GM19193 (cell line): ENCODE results near the gene POU3F1.
A peak's percentile ranks its signal among the peaks of the same experiment; 100 is the strongest.

Experiments used
- POLR2A ChIP-seq: IDR thresholded peaks from 4 replicates; pipeline ENCODE4 v1.6.1; 2011; ENCODE audit not compliant: insufficient read depth, insufficient read length; ENCODE audit errors: extremely low read depth

The POU3F1 gene

GRCh38 chr1:38029081-38029681, 17.4 kb downstream of the POU3F1 start:
- no peak for TF ChIP-seq POLR2A

GRCh38 chr1:38028671-38029070, 17.9 kb downstream of the POU3F1 start:
- no peak for TF ChIP-seq POLR2A

GRCh38 chr1:38028105-38028591, 18.4 kb downstream of the POU3F1 start:
- TF ChIP-seq POLR2A = peak; percentile 17

GRCh38 chr1:38027201-38028104, 19.1 kb downstream of the POU3F1 start:
- no peak for TF ChIP-seq POLR2A

GRCh38 chr1:38026592-38027200, 19.9 kb downstream of the POU3F1 start:
- TF ChIP-seq POLR2A = no peak

GRCh38 chr1:38025664-38026063, 20.9 kb downstream of the POU3F1 start:
- no peak for TF ChIP-seq POLR2A

GRCh38 chr1:38025233-38025632, 21.4 kb downstream of the POU3F1 start:
- TF ChIP-seq POLR2A = no peak

GRCh38 chr1:38022810-38023209, 23.8 kb downstream of the POU3F1 start:
- TF ChIP-seq POLR2A = no peak

GRCh38 chr1:38021969-38022368, 24.6 kb downstream of the POU3F1 start:
- TF ChIP-seq POLR2A = no peak

- TF ChIP-seq POLR2A = no peak
Measured at GRCh38 chr1:38020396-38020795, 26.2 kb downstream of the POU3F1 start.

- no peak for TF ChIP-seq POLR2A
Measured at GRCh38 chr1:38018864-38019343, 27.7 kb downstream of the POU3F1 start.

GRCh38 chr1:38015978-38016725, 30.4 kb downstream of the POU3F1 start:
- no peak for TF ChIP-seq POLR2A

- no peak for TF ChIP-seq POLR2A
Measured at GRCh38 chr1:38014724-38015424, 31.7 kb downstream of the POU3F1 start.

- no peak for TF ChIP-seq POLR2A
Measured at GRCh38 chr1:38014171-38014570, 32.4 kb downstream of the POU3F1 start.

- TF ChIP-seq POLR2A = no peak
Measured at GRCh38 chr1:38013227-38013622, 33.4 kb downstream of the POU3F1 start.
